HUDEP-2 (cell line): ENCODE results near the gene CCND1.

Experiments used
- DNase-seq, 76 experiments: peaks; one replicate each; lab custom pipeline; 2025; ENCODE audit not compliant: unreplicated experiment in 76 of 76; lab: John Stamatoyannopoulos, UW

Gene CCND1

GRCh38 chr11:69664103-69664775, 23.3 kb downstream of the CCND1 start:
- DNase-seq = no peak

GRCh38 chr11:69664901-69665300, 23.9 kb downstream of the CCND1 start:
- DNase-seq = no peak

GRCh38 chr11:69665669-69666068, 24.7 kb downstream of the CCND1 start:
- DNase-seq = no peak

- DNase-seq = no peak
Measured at GRCh38 chr11:69666261-69666660, 25.3 kb downstream of the CCND1 start.

GRCh38 chr11:69666752-69667536, 26.0 kb downstream of the CCND1 start:
- no peak for DNase-seq

GRCh38 chr11:69667619-69668604, 27.0 kb downstream of the CCND1 start:
- no peak for DNase-seq

- DNase-seq = no peak
Measured at GRCh38 chr11:69669486-69669885, 28.5 kb downstream of the CCND1 start.

- DNase-seq = peak in 60 of 76 experiments; percentile 5 to 72 (median 42)
Measured at GRCh38 chr11:69670158-69670845, 29.3 kb downstream of the CCND1 start.

- DNase-seq = no peak
Measured at GRCh38 chr11:69671734-69672465, 30.9 kb downstream of the CCND1 start.

GRCh38 chr11:69674267-69674885, 33.4 kb downstream of the CCND1 start:
- DNase-seq = peak in 65 of 76 experiments; percentile 4 to 74 (median 51)

- DNase-seq = peak in 75 of 76 experiments; percentile 54 to 95 (median 90)
Measured at GRCh38 chr11:69674886-69675714, 34.1 kb downstream of the CCND1 start, which contains the start of gene LTO1. LTO1 (minus strand) TSS chr11:69675353; CDS start chr11:69675239, 114 bp downstream.

- DNase-seq = no peak
Measured at GRCh38 chr11:69677749-69678148, 36.8 kb downstream of the CCND1 start.

- no peak for DNase-seq
Measured at GRCh38 chr11:69680688-69681087, 39.7 kb downstream of the CCND1 start.

GRCh38 chr11:69682221-69682620, 41.3 kb downstream of the CCND1 start:
- no peak for DNase-seq

GRCh38 chr11:69682681-69683326, 41.8 kb downstream of the CCND1 start:
- DNase-seq = no peak

- peak in 7 of 76 experiments; percentile 5 to 24 (median 12) for DNase-seq
Measured at GRCh38 chr11:69683764-69684333, 42.9 kb downstream of the CCND1 start.

GRCh38 chr11:69684651-69685050, 43.7 kb downstream of the CCND1 start:
- no peak for DNase-seq
